ENCODE data around the gene RAB44.

DNA sequence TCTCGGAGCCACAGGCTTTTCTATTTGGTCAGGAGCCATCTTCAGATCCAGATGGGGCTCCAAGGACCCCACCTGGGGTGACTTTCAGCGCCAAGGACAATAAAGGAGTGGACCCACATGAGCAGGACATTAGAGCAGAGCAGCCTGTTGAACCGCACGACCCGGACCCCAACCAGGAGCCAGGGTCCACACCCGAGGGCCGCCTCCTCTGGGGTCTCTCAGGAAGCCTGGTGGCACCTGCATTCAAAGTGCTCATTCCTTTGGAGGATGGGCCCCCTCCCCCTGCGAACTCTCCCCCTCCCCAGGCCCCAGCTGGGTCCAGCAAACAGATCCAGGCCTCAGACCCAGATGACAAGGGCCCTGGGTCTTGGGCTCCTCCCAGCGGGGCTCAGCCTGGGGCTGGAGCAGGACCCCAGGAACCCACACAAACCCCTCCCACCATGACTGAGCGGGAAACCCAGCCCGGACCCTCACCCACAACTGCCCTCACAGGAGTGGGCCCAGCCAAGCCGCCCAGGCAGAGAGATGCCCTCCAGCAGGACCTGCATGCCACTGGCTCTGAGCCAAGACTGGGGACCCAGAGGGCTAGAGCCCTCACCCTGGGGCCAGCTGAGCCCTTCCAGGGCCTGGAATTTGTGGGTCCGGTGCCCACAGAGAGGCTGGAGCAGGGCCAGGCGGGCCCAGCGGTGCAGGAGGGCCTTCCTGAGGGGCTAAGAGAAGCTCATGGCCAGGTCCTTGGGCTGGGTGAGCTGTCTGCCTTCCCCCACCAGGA is 23.9 kb downstream of the RAB44 start:
- TF ChIP-seq, protein P1, sequence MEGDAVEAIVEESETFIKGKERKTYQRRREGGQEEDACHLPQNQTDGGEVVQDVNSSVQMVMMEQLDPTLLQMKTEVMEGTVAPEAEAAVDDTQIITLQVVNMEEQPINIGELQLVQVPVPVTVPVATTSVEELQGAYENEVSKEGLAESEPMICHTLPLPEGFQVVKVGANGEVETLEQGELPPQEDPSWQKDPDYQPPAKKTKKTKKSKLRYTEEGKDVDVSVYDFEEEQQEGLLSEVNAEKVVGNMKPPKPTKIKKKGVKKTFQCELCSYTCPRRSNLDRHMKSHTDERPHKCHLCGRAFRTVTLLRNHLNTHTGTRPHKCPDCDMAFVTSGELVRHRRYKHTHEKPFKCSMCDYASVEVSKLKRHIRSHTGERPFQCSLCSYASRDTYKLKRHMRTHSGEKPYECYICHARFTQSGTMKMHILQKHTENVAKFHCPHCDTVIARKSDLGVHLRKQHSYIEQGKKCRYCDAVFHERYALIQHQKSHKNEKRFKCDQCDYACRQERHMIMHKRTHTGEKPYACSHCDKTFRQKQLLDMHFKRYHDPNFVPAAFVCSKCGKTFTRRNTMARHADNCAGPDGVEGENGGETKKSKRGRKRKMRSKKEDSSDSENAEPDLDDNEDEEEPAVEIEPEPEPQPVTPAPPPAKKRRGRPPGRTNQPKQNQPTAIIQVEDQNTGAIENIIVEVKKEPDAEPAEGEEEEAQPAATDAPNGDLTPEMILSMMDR (IDR thresholded peaks at IDR 0.05), result no peak
- no peak for TF ChIP-seq POLR2A (IDR thresholded peaks at IDR 0.05)

Data from adrenal gland (tissue), 5 donors.